H1 (cell line): ENCODE results near the gene PILRB. TPM values are rescaled to one million over a fixed set of nuclear protein-coding genes. Genes with fewer than 3 reads are reported as not detected.

Source experiments
- BACH1 ChIP-seq: IDR thresholded peaks from 2 replicates; pipeline ENCODE4 v1.6.1; 2012; ENCODE audit warnings: low read length, improper control_type of control experiment
- BCL11A ChIP-seq, 2 experiments: IDR thresholded peaks; one replicate each; pipeline ENCODE4 v1.6.1; 2011; ENCODE audit warnings: low read depth in 2 of 2, low read length in 2 of 2, mild to moderate bottlenecking in 2 of 2
- CHD2 ChIP-seq: IDR thresholded peaks from 2 replicates; pipeline ENCODE4 v1.6.1; 2012; ENCODE audit warnings: low read length, improper control_type of control experiment
- CHD7 ChIP-seq: fragments of 300-600 bp; sonication (generic); IDR thresholded peaks from 2 replicates; pipeline ENCODE4 v1.7.1; 2012; ENCODE audit warnings: low read length, moderate library complexity, mild to moderate bottlenecking, inconsistent platforms; ENCODE audit not compliant: insufficient replicate concordance
- JUN ChIP-seq: IDR thresholded peaks from 2 replicates; pipeline ENCODE4 v1.6.1; 2011; ENCODE audit warnings: low read depth, mild to moderate bottlenecking, improper control_type of control experiment, low read length
- SIN3A ChIP-seq, 2 experiments: IDR thresholded peaks in 1 of 2; conservative IDR thresholded peaks in 1 of 2; 2 replicates each; pipeline ENCODE4 v1.6.1; 2011 to 2012; ENCODE audit warnings: low read length in 2 of 2, improper control_type of control experiment in 1 of 2, low read depth in 1 of 2, mild to moderate bottlenecking in 1 of 2
- TBP ChIP-seq: IDR thresholded peaks from 2 replicates; pipeline ENCODE4 v1.6.1; 2011; ENCODE audit warnings: low read depth, low read length, improper control_type of control experiment
- polyA plus RNA-seq, 7 experiments: library from polyadenylated mRNA; depleted of rRNA in 3 of 7; stranded (reverse) in 5 of 7; unstranded in 2 of 7; fragments of >200 nt in 5 of 7; fragments of 200-250 nt in 2 of 7; gene quantifications; 1 replicate in 5 of 7; 2 replicates in 1 of 7; 4 replicates in 1 of 7; pipeline versions ENCODE4 v1.2.1 to v1.2.3, GENCODE V29; 2011 to 2013; ENCODE audit warnings: missing spikeins in 2 of 7, mixed read lengths in 2 of 7
- total RNA-seq: library from RNA; stranded (reverse); fragmentation: NEBNext Ultra II Directional; extraction: Animal tissue kit (Norgen Biotek cat#: 25700); gene quantifications from 2 replicates; pipeline ENCODE4 v1.2.1, GENCODE V29; 2021

The PILRB gene
- total and polyA plus RNA-seq, 2 of the 8 experiments (the other 6 are each of a cell fraction or from before 2014, with no cell fraction given) = 32.2 to 49.9 TPM

- TF ChIP-seq CHD7 (no peak), BACH1 (no peak), JUN (no peak), BCL11A (IDR thresholded peaks at IDR 0.05; ENCODE audit: low read depth in 2 of 2, low read length in 2 of 2) (no peak), CHD2 (no peak), TBP (no peak), SIN3A (conservative IDR thresholded peaks at IDR 0.05 in 1 of 2, IDR thresholded peaks at IDR 0.05 in 1 of 2; ENCODE audit: low read depth in 1 of 2, low read length in 2 of 2) (no peak)
These were observed 22.3 kb downstream of the PILRB start (continued) for GRCh38 chr7:100380196-100380595.
